Large intestine (tissue), 3 donors: ENCODE measurements around the gene DOHH. TPM values are rescaled to one million over a fixed set of nuclear protein-coding genes. Genes with fewer than 3 reads are reported as not detected.
"Not testable (repeated sequence)": the region's sequence is repeated elsewhere in the genome, so short reads cannot be mapped to it uniquely, and the experiment has no call there.

Source experiments
- DNase-seq, 2 donors: peaks; one replicate each; pipeline versions ENCODE4 v3.0.0 to v3.0.0-alpha.2; 2013
- H3K27ac ChIP-seq: one replicate; pipeline ENCODE4 v1.5.1; 2013; ENCODE audit warnings: low read length
- H3K27me3 ChIP-seq: 2 replicates; pipeline ENCODE4 v1.6.1; 2013; ENCODE audit warnings: low read length; ENCODE audit not compliant: control insufficient read depth, insufficient read depth
- H3K36me3 ChIP-seq: 2 replicates; pipeline ENCODE4 v1.6.1; 2013; ENCODE audit warnings: low read length; ENCODE audit not compliant: control insufficient read depth, insufficient read depth
- H3K4me1 ChIP-seq: one replicate; pipeline ENCODE4 v1.6.1; 2013; ENCODE audit warnings: low read length; ENCODE audit not compliant: control insufficient read depth, insufficient read depth
- H3K4me3 ChIP-seq: one replicate; pipeline ENCODE4 v1.5.1; 2013; ENCODE audit warnings: low read length
- H3K9me3 ChIP-seq: one replicate; pipeline ENCODE4 v1.6.1; 2013; ENCODE audit warnings: mild to moderate bottlenecking, low read depth, low read length, moderate library complexity; ENCODE audit not compliant: control insufficient read depth
- WGBS: methylation state at CpG from one replicate; pipeline ENCODE4 v1.1.5; 2013; ENCODE audit warnings: low lambda C conversion rate; ENCODE audit not compliant: insufficient coverage; 5-methylcytosine and 5-hydroxymethylcytosine counted together
- polyA plus RNA-seq: library from polyadenylated mRNA; unstranded; fragments of 120-200 nt; gene quantifications from one replicate; pipeline ENCODE4 v1.2.1, GENCODE V29; 2013

Gene DOHH
- polyA plus RNA-seq, 1 donor, result 12.1 TPM

GRCh38 chr19:3448616-3449334 is 51.7 kb downstream of the DOHH start:
- H3K27ac ChIP-seq, result no peak overlapping the region
- H3K36me3 ChIP-seq, result peaks cover 31% of the 10 kb centered on the region
- H3K4me1 ChIP-seq, result no peaks in the 10 kb centered on the region
- H3K4me3 ChIP-seq, result no peak overlapping the region
- no peaks in the 10 kb centered on the region for H3K9me3 ChIP-seq
- WGBS, result no CpG with 5 or more reads among the region's 28 CpGs
- no peaks in the 10 kb centered on the region for H3K27me3 ChIP-seq
- no peak for DNase-seq

GRCh38 chr19:3446657-3447056 is 53.8 kb downstream of the DOHH start:
- WGBS, result no CpG with 5 or more reads among the region's 4 CpGs
- H3K36me3 ChIP-seq, result peaks cover 15% of the 10 kb centered on the region
- not testable (repeated sequence) for DNase-seq, H3K4me3 ChIP-seq, H3K27me3 ChIP-seq, H3K4me1 ChIP-seq, H3K9me3 ChIP-seq, H3K27ac ChIP-seq

- Histone ChIP-seq H3K27ac (no peak overlapping the region), H3K4me1 (no peaks in the 10 kb centered on the region), H3K9me3 (no peaks in the 10 kb centered on the region), H3K4me3 (no peak overlapping the region), H3K36me3 (peaks cover 12% of the 10 kb centered on the region), H3K27me3 (no peaks in the 10 kb centered on the region)
- no peak for DNase-seq
- WGBS, result no CpG with 5 or more reads among the region's 24 CpGs
Observed at GRCh38 chr19:3444695-3445234, 55.7 kb downstream of the DOHH start.

- peak overlapping the region; percentile 51 for H3K27ac ChIP-seq
- peaks cover 11% of the 10 kb centered on the region for H3K36me3 ChIP-seq
Observed at GRCh38 chr19:3443840-3444694, 56.4 kb downstream of the DOHH start.

GRCh38 chr19:3442487-3443071 is 57.9 kb downstream of the DOHH start:
- no peak overlapping the region for H3K27ac ChIP-seq
- WGBS, result no CpG with 5 or more reads among the region's 15 CpGs

More at GRCh38 chr19:3443840-3444694, 56.4 kb downstream of the DOHH start:
- no CpG with 5 or more reads among the region's 33 CpGs for WGBS
- Histone ChIP-seq H3K4me1 (no peaks in the 10 kb centered on the region), H3K27me3 (no peaks in the 10 kb centered on the region), H3K4me3 (no peak overlapping the region), H3K9me3 (no peaks in the 10 kb centered on the region)
- no peak for DNase-seq

GRCh38 chr19:3441986-3442329 is 58.5 kb downstream of the DOHH start:
- no peaks in the 10 kb centered on the region for H3K4me1 ChIP-seq
- no peak overlapping the region for H3K27ac ChIP-seq
- no peaks in the 10 kb centered on the region for H3K9me3 ChIP-seq
- WGBS, result no CpG with 5 or more reads among the region's 14 CpGs
- no peak overlapping the region for H3K4me3 ChIP-seq
- H3K27me3 ChIP-seq, result no peaks in the 10 kb centered on the region
- H3K36me3 ChIP-seq, result peaks cover 14% of the 10 kb centered on the region
- DNase-seq, result no peak

More at GRCh38 chr19:3442487-3443071, 57.9 kb downstream of the DOHH start:
- Histone ChIP-seq H3K36me3 (peaks cover 14% of the 10 kb centered on the region), H3K9me3 (no peaks in the 10 kb centered on the region), H3K4me3 (no peak overlapping the region), H3K27me3 (no peaks in the 10 kb centered on the region), H3K4me1 (no peaks in the 10 kb centered on the region)
- no peak for DNase-seq

GRCh38 chr19:3441089-3441985 is 59.1 kb downstream of the DOHH start:
- Histone ChIP-seq H3K36me3 (peaks cover 14% of the 10 kb centered on the region), H3K9me3 (no peaks in the 10 kb centered on the region), H3K4me1 (no peaks in the 10 kb centered on the region), H3K27me3 (no peaks in the 10 kb centered on the region), H3K27ac (no peak overlapping the region), H3K4me3 (no peak overlapping the region)
- no CpG with 5 or more reads among the region's 25 CpGs for WGBS
- no peak for DNase-seq

Other genes starting within 250 kb of the DOHH start
- 17.0 TPM for gene NFIC, start 134.1 kb downstream of the DOHH start, polyA plus RNA-seq
- 625 TPM for gene SMIM24, start 20.1 kb downstream of the DOHH start, polyA plus RNA-seq
- gene SMIM44, start 17.2 kb downstream of the DOHH start, polyA plus RNA-seq, result 1.6 TPM
- 42.5 TPM for gene FZR1, start 5.6 kb upstream of the DOHH start, polyA plus RNA-seq
- 3.2 TPM for gene TEKTIP1, start 38.5 kb upstream of the DOHH start, polyA plus RNA-seq
- gene MFSD12, start 56.9 kb upstream of the DOHH start, polyA plus RNA-seq, result 33.7 TPM
- gene HMG20B, start 72.3 kb upstream of the DOHH start, polyA plus RNA-seq, result 59.6 TPM
- gene GIPC3, start 84.8 kb upstream of the DOHH start, polyA plus RNA-seq, result 1.6 TPM
- 1.3 TPM for gene TBXA2R, start 106.2 kb upstream of the DOHH start, polyA plus RNA-seq
- 17.5 TPM for gene CACTIN, start 126.1 kb upstream of the DOHH start, polyA plus RNA-seq
- gene PIP5K1C, start 199.8 kb upstream of the DOHH start, polyA plus RNA-seq, result 23.0 TPM
- 73.4 TPM for gene TJP3, start 207.7 kb upstream of the DOHH start, polyA plus RNA-seq